ENCODE measurements around the gene MAPK8.

The MAPK8 gene

DNA sequence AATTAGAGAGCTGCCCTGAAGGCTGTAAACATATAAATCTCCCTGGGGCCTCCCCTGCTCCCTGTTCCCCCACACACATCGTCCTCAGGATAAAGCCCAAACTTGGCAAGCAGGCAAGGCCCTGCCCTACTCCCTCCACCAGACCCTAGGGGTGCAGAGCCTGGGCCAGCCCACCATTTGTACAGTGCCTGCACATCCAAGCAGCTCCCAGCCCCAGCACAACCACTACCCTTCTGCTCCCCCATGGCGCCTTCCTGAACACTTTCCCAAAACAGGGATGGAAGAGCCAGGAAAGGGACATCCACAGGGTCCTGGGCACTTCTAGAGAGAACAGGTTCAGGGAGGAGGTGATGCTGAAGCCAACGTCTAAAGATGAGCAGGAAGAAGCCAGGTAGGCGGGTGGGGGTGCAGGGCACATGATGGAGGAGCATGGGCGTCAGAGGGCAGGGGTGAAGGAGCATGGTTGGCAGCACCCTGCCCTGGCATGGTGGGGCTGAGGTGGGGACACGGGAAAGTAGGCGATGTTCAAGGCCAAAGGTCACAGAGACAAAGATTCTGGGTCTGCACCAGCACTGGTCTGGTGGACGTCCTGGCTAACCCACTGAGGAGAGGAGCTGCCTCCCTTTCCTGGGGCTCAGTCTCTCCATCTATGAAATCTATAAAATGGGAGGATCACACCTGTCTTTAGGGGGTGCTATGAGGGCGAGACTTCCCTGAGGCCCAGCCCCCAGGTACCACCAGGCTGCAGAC is 157.8 kb downstream of the MAPK8 start:
- TF ChIP-seq, protein P1, sequence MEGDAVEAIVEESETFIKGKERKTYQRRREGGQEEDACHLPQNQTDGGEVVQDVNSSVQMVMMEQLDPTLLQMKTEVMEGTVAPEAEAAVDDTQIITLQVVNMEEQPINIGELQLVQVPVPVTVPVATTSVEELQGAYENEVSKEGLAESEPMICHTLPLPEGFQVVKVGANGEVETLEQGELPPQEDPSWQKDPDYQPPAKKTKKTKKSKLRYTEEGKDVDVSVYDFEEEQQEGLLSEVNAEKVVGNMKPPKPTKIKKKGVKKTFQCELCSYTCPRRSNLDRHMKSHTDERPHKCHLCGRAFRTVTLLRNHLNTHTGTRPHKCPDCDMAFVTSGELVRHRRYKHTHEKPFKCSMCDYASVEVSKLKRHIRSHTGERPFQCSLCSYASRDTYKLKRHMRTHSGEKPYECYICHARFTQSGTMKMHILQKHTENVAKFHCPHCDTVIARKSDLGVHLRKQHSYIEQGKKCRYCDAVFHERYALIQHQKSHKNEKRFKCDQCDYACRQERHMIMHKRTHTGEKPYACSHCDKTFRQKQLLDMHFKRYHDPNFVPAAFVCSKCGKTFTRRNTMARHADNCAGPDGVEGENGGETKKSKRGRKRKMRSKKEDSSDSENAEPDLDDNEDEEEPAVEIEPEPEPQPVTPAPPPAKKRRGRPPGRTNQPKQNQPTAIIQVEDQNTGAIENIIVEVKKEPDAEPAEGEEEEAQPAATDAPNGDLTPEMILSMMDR (IDR thresholded peaks at IDR 0.05; ENCODE audit: borderline replicate concordance, extremely low read depth, low read length, poor library complexity, severe bottlenecking) = no peak
- TF ChIP-seq EZH2 (IDR thresholded peaks at IDR 0.05; ENCODE audit: borderline replicate concordance, low read depth, low read length, severe bottlenecking) = no peak
- no peaks in the 10 kb centered on the region for H3K4me1 ChIP-seq (ENCODE audit: insufficient read depth, low read length)

DNA sequence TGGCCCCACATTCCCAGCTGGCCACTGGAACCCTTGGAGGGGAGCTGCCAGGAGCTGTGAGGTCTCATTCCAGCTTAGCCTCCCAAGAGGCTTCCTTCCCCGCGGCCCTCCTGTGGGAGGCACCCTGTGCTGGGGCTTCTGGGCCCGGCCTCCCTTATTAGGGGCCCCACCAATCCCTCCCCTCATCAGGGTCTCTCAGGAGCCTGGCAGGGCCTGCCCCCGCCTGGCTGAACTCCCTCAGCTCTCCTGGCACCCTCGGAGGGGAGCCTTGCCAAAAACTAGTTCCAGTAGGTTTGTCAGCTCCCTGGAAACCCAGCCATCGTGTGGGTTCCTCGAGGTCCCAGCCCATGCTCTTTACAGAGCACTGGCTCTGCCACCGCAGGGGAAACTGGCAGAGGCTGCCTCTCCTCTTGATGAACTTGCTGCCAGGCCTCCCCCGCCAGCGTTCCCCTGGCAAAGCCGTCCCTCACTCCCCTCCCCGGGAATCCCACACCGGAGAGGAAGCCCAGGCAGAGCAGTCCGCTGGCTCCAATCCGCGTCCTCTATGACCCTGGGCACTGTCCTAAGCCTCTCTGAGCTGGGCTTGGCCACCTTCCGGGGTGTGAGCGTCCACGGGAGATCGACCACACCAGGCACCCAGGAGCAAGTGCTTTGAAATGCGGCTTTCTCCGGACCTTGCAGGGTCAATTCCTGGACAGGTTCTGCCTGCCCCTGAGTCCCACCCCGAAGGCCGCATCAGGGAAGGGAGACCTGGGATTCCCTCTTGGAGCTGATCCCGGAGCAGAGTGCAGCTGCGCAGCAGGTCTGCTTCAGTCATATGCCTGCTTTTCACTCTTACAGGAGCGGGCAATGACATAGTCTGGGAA is 158.6 kb downstream of the MAPK8 start:
- Histone ChIP-seq H3K9me3 (ENCODE audit: insufficient read depth, low read length, severe bottlenecking) (no peaks in the 10 kb centered on the region), H3K27ac (ENCODE audit: low read length) (no peak overlapping the region), H3K79me2 (ENCODE audit: insufficient read depth, low read length) (no peaks in the 10 kb centered on the region), H3K4me2 (ENCODE audit: insufficient read depth, low read length) (no peak overlapping the region), H3K27me3 (ENCODE audit: insufficient read depth, low read length, poor library complexity) (no peaks in the 10 kb centered on the region), H3K4me3 (ENCODE audit: low read depth in 1 of 2, low read length in 2 of 2) (no peak overlapping the region), H3K9ac (ENCODE audit: low read depth, low read length) (no peak overlapping the region), H3K4me1 (ENCODE audit: insufficient read depth, low read length) (no peaks in the 10 kb centered on the region), H3K36me3 (ENCODE audit: insufficient read depth, low read length) (no peaks in the 10 kb centered on the region), H2AFZ (ENCODE audit: low read depth, low read length) (no peak overlapping the region), H4K20me1 (ENCODE audit: insufficient read depth, low read length) (no peaks in the 10 kb centered on the region)
- no peak for TF ChIP-seq EZH2 (IDR thresholded peaks at IDR 0.05; ENCODE audit: borderline replicate concordance, low read depth, low read length, severe bottlenecking)
- no peak for DNase-seq
- ATAC-seq (ENCODE audit: insufficient read depth, low read depth) = no peak

More for the DNA sequence above, 157.8 kb downstream of the MAPK8 start:
- H3K36me3 ChIP-seq (ENCODE audit: insufficient read depth, low read length) = no peaks in the 10 kb centered on the region
- H3K4me2 ChIP-seq (ENCODE audit: insufficient read depth, low read length) = no peak overlapping the region
- H3K27ac ChIP-seq (ENCODE audit: low read length) = no peak overlapping the region
- no peaks in the 10 kb centered on the region for H3K9me3 ChIP-seq (ENCODE audit: insufficient read depth, low read length, severe bottlenecking)
- ATAC-seq (ENCODE audit: insufficient read depth, low read depth) = no peak
- H3K4me3 ChIP-seq (ENCODE audit: low read depth in 1 of 2, low read length in 2 of 2) = no peak overlapping the region
- no peak overlapping the region for H2AFZ ChIP-seq (ENCODE audit: low read depth, low read length)
- peak; percentile 2 for DNase-seq
- H3K9ac ChIP-seq (ENCODE audit: low read depth, low read length) = no peak overlapping the region
- H4K20me1 ChIP-seq (ENCODE audit: insufficient read depth, low read length) = no peaks in the 10 kb centered on the region
- no peaks in the 10 kb centered on the region for H3K27me3 ChIP-seq (ENCODE audit: insufficient read depth, low read length, poor library complexity)
- H3K79me2 ChIP-seq (ENCODE audit: insufficient read depth, low read length) = no peaks in the 10 kb centered on the region

DNA sequence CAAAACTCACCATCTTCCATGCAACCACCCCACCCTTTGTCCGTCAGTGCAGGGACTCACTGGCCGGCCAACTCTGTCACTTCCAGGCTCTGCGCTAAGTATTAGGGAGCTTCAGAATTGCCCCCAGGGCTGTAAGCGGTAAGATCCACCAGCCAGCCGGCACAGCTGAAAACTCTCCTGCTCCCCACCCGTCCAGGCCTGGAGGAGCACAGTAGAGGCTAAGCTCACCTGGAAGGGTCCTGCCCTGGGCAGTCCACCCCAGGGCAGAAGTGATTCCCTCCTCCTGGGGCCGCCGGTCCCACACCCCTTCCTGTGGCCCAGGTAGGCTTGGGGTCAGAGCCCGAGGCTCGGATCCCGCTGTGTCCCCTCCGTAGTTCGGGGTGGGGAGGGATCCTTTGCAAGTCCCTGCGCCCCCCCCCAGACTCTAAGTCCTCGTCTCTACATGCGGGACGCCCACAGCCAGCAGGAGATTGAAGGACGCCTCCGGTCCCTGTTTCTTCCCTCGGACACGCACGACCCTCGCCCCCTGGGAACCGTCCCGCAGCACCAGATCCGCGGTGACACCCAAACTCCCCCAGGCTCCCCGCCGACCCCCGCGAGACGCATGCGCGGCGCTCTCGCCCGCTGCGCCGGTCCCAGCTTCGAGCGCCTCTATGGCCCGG is 159.5 kb downstream of the MAPK8 start:
- Histone ChIP-seq H3K4me1 (ENCODE audit: insufficient read depth, low read length) (no peaks in the 10 kb centered on the region), H3K9ac (ENCODE audit: low read depth, low read length) (no peak overlapping the region), H3K27me3 (ENCODE audit: insufficient read depth, low read length, poor library complexity) (no peaks in the 10 kb centered on the region), H3K4me3 (ENCODE audit: low read depth in 1 of 2, low read length in 2 of 2) (no peak overlapping the region), H3K36me3 (ENCODE audit: insufficient read depth, low read length) (no peaks in the 10 kb centered on the region), H2AFZ (ENCODE audit: low read depth, low read length) (no peak overlapping the region), H3K4me2 (ENCODE audit: insufficient read depth, low read length) (no peak overlapping the region), H3K27ac (ENCODE audit: low read length) (no peak overlapping the region), H4K20me1 (ENCODE audit: insufficient read depth, low read length) (no peaks in the 10 kb centered on the region), H3K79me2 (ENCODE audit: insufficient read depth, low read length) (no peaks in the 10 kb centered on the region), H3K9me3 (ENCODE audit: insufficient read depth, low read length, severe bottlenecking) (no peaks in the 10 kb centered on the region)
- ATAC-seq (ENCODE audit: insufficient read depth, low read depth) (no peak), DNase-seq (no peak)
- TF ChIP-seq EZH2 (IDR thresholded peaks at IDR 0.05; ENCODE audit: borderline replicate concordance, low read depth, low read length, severe bottlenecking) = no peak
- TF ChIP-seq, protein P1 (IDR thresholded peaks at IDR 0.05; ENCODE audit: borderline replicate concordance, extremely low read depth, low read length, poor library complexity, severe bottlenecking) = no peak

Data from DND-41 (cell line).